ENCODE measurements around the gene SHISA4. TPM values are rescaled to one million over a fixed set of nuclear protein-coding genes. Genes with fewer than 3 reads are reported as not detected.
"Not testable (repeated sequence)": the region's sequence is repeated elsewhere in the genome, so short reads cannot be mapped to it uniquely, and the experiment has no call there.

SHISA4 gene
- total RNA-seq, 2 experiments from 2014 or later: not detected

DNA sequence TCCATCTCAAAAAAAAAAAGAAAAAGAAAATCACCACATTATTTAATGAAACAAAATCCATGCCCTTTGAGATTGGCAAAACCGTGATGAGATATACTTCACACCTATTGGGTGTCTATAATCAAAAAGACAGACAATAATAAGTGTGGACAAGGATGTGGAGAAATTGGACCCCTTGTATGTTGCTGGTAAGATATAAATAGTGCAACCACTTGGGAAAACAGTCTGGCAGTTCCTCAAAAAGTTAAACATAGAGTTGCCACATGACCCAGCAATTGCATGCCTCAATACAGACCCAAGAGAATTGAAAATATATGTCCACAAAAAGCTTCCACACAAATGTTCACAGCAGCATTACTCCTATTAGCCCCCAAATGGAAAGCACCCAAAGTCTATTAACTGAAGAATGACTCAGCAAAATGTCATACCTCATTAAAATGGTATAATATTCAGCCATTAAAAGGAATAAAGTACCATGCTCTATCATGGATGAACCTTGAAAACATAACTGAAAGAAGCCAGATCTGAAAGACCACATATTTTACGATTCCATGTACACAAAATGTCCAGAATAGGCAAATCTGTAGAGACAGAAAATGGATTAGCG is 33.4 kb downstream of the SHISA4 start:
- Mint-ChIP-seq H3K27ac (no peak overlapping the region), H3K4me3 (no peak overlapping the region), H3K36me3 (no peaks in the 10 kb centered on the region), H3K27me3 (peaks cover 14% of the 10 kb centered on the region), H3K9me3 (no peaks in the 10 kb centered on the region), H3K4me1 (no peaks in the 10 kb centered on the region)
- DNase-seq: no peak

DNA sequence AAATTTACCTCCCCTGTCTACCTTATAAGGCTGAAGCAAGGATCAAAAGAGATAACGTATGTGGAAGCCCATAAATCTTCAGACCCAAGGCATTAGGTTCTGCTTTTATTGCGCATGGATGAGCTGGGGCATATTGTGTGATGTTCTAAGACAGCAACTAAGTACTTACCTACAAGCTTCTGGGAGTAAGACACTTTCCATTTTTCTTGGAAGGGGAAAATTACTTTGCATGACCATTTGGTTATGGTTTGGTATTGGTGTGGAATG is 36.5 kb downstream of the SHISA4 start:
- DNase-seq: no peak
- Mint-ChIP-seq H3K4me3 (no peak overlapping the region), H3K36me3 (no peaks in the 10 kb centered on the region), H3K27ac (no peak overlapping the region), H3K27me3 (peaks cover 17% of the 10 kb centered on the region), H3K4me1 (no peaks in the 10 kb centered on the region), H3K9me3 (no peaks in the 10 kb centered on the region)

DNA sequence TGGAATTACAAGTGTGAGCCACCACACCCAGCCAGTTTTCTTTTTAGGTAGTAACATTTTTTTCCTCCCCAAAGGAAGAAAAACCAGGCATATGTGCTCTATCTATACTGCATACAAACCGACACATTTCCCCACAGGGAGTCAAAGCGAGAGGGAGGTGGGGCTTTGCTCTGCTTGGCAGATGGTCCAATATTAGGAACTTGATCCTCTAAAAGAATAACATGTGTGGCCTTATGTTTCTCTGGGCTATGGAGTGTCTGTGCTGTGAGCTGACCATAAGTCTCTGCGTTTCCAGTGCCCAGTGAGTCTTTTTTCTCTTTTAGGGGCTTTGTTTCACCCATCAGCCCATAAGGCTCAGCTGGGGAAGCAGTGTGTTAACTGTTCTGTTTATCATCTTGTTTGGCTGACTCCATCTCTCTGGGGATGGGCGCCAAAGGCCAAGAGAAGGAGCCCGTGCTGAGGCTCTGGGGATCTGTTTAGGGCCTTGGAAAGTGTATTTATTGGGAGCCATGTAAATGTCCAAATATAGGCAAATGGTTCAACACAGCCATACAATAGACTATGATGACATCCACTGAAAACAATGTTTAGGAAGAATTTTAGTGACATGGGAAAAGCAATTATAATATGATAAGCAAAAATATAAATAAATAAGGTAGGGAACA is 37.4 kb downstream of the SHISA4 start:
- H3K4me1 Mint-ChIP-seq: no peaks in the 10 kb centered on the region
- H3K36me3 Mint-ChIP-seq: no peaks in the 10 kb centered on the region
- H3K9me3 Mint-ChIP-seq: no peaks in the 10 kb centered on the region
- H3K27ac Mint-ChIP-seq: no peak overlapping the region
- H3K27me3 Mint-ChIP-seq: peaks cover 17% of the 10 kb centered on the region
- H3K4me3 Mint-ChIP-seq: no peak overlapping the region
- no peak for DNase-seq

DNA sequence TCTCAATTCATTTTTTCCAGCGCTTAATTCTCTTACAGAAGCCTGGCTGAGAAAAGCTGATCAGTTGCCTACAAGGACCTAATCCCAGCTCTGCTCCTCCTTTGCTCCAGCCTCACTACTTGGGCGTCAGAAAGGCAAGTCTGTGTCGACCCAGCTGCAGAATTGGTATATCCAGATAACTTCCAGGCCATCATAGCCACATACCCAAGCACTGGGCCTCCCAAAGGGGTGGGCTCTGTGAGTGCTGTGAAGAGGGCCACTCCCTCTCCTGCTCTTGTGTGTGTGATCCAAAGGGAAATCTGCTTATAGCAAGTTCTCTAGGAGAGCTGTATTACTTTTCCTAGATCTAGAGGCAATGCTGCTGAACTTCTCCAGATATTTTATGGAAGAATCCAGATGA is 39.6 kb downstream of the SHISA4 start:
- Mint-ChIP-seq H3K27ac (no peak overlapping the region), H3K36me3 (no peaks in the 10 kb centered on the region), H3K27me3 (peaks cover 9% of the 10 kb centered on the region), H3K4me1 (no peaks in the 10 kb centered on the region), H3K9me3 (no peaks in the 10 kb centered on the region), H3K4me3 (no peak overlapping the region)
- DNase-seq: no peak

DNA sequence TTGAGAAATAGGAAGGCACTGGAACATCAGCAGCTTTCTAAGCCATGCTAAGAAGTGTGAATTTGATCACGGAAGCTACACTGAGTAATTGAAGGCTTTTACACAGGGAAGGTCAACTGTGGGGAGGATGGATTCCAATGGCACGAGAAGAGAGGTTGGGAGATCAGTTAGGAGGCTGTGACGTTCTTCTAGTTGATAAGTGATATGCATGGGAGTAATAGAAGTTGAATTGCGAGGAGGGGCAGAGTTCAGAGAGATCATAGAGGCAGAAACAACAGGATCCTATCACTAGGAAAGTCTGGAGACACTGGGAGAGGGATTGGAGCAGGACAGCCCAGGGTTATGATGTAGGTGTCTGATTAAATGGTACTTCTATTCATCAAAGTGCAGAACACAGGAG is 41.4 kb downstream of the SHISA4 start:
- no peak overlapping the region for H3K27ac Mint-ChIP-seq
- no peaks in the 10 kb centered on the region for H3K4me1 Mint-ChIP-seq
- peaks cover 3% of the 10 kb centered on the region for H3K27me3 Mint-ChIP-seq
- no peaks in the 10 kb centered on the region for H3K36me3 Mint-ChIP-seq
- H3K9me3 Mint-ChIP-seq: no peaks in the 10 kb centered on the region
- no peak for DNase-seq
- H3K4me3 Mint-ChIP-seq: no peak overlapping the region

DNA sequence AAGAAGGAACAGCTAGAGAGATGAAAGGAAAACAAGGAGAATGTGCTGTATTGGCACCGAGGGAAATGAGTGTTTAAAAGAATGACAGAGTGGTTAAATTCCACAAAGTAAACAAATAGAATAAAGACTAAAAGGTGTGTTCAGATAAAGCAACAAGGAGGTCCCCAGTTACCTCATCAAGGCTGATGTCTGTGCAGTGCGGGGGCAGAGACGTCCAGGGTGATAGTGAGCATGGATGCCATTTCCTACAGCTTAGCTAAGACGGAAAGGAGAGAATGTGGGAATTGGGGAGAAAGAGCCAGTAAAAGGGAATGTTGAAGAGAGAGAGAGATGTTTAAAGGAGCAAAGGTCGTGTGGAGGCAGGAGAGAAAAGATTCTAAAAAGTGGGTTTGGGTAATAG is 42.1 kb downstream of the SHISA4 start:
- Mint-ChIP-seq H3K27me3 (peaks cover 3% of the 10 kb centered on the region), H3K36me3 (no peaks in the 10 kb centered on the region), H3K4me1 (no peaks in the 10 kb centered on the region), H3K4me3 (no peak overlapping the region), H3K27ac (no peak overlapping the region), H3K9me3 (no peaks in the 10 kb centered on the region)
- DNase-seq: no peak

DNA sequence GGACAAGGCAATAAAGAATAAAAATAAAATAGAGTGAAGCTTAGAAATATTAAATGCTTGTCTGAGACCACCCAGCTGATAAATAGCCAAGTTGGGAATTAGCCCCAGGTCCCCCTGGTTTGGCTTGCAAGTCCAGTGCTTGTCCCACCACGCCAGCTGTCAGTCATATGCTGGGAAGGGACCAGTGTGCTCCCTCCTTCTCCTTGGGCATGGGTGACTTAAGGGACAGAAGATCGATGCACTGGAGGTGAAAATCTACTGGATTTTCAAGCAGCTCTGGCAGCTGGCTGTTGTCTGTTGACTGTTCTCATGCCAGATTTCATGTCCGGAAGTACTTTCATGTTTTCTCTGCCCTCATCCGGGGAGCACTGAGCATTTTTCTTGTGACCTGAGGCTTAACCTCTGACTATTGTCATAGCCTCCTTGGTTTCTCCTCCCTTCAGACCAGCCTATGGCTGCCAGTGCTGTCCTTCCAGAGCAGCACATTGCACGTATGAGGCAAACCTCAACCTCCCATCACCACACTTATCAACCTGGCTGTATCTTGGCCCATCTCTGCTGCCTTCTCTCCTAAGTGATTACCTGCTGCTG is 45.2 kb downstream of the SHISA4 start:
- no peak for DNase-seq
- Mint-ChIP-seq H3K36me3 (no peaks in the 10 kb centered on the region), H3K9me3 (no peaks in the 10 kb centered on the region), H3K27ac (no peak overlapping the region), H3K4me3 (no peak overlapping the region), H3K27me3 (peaks cover 3% of the 10 kb centered on the region), H3K4me1 (no peaks in the 10 kb centered on the region)

DNA sequence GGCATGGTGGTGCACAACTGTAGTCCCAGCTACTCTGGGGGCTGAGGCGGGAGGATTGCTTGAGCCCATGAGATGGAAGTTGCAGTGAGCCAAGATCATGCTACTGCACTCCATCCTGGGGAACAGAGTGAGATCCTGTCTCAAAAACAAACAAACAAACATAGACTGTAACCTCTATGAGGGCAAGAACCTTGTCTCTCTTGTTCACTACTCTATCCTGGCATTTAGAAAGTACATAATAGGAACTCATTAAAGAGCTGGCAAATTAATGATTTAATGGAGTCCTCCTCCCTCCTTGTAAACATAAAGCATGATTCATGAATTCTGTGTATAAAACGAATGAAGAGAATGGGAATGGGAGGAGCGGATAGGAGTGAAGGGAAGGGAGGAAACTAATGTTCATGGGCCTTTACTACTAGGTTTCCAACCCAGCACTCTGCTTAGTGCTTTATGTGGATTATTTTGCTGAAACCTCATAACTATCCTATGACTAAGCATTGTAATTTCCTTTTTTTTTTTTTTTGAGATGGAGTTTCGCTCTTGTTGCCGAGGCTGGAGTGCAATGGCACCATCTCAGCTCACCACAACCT is 49.0 kb downstream of the SHISA4 start:
- H3K9me3 Mint-ChIP-seq: no peaks in the 10 kb centered on the region
- H3K27me3 Mint-ChIP-seq: peaks cover 3% of the 10 kb centered on the region
- no peak for DNase-seq
- no peaks in the 10 kb centered on the region for H3K36me3 Mint-ChIP-seq
- H3K4me3 Mint-ChIP-seq: no peak overlapping the region
- H3K27ac Mint-ChIP-seq: no peak overlapping the region
- no peaks in the 10 kb centered on the region for H3K4me1 Mint-ChIP-seq

DNA sequence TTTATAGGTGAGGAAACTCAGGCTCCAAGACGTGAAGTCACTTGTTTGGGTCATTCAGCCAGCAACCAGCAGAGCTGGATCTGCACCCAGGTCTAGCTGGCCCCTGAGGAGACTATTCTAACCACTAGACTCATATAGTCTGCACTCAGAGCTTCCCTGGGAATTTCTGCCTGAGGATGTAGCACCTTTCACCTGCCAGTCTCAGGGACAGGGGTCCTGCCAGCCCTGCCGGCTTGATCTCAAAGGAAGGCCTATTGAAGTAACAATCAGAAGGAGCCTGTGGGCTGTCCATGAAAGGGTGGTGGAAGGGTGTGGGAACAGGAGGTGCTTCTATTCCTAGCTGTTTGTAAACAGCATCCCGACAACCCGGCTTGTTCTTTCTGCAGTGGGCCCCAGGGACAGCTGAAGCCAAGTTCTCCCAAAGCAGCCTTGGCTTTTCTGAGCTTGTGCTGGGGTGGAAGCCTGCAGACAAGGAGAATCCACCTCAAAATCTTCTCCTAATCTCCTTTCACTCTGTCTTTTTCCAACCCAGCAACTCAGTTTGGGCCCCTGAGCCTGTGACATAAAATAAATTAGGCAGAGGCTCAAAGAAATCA is 49.8 kb downstream of the SHISA4 start:
- Mint-ChIP-seq H3K9me3 (no peaks in the 10 kb centered on the region), H3K4me1 (no peaks in the 10 kb centered on the region), H3K4me3 (no peak overlapping the region), H3K27ac (no peak overlapping the region), H3K27me3 (peaks cover 3% of the 10 kb centered on the region), H3K36me3 (no peaks in the 10 kb centered on the region)
- no peak for DNase-seq

DNA sequence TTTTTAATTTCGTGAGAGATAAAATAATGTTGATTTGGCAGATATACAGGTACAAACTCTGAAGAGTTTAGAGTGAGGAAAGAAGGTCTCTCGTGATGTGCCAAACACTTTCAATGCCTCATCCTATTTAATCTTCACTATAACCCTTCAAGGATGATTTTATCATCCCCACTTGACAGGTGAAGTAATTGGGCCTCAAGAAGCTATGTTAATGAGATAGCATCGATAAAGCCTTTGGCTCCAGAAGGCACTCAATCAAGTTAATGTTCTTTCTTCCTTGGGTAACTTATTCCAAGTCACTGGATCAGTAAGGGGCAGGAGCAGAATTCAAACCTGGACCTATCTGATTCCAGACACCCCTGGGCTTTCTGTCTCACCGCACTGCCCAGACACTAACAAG is 50.5 kb downstream of the SHISA4 start:
- DNase-seq: no peak
- H3K4me3 Mint-ChIP-seq: no peak overlapping the region
- H3K36me3 Mint-ChIP-seq: no peaks in the 10 kb centered on the region
- no peak overlapping the region for H3K27ac Mint-ChIP-seq
- no peaks in the 10 kb centered on the region for H3K9me3 Mint-ChIP-seq
- no peaks in the 10 kb centered on the region for H3K4me1 Mint-ChIP-seq
- peaks cover 6% of the 10 kb centered on the region for H3K27me3 Mint-ChIP-seq

DNA sequence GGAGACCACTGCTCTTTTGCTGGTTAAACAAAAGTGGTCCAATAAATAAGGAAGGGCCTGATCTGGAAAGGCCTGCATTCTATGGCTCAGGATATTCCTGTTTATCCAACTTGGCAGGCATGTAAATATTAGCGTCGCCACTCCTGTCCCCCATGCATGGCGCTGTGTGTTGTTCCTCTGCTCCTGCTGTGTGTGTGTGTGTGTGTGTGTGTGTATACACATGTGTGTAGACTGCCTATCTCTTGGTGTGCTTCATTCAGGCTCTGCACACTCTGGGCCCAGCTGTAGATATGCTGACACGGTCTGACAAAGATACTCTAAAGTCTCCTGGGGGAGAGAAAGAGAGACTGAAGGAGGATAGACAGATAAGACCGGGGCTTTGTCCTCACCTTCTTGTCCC is 50.9 kb downstream of the SHISA4 start:
- no peak overlapping the region for H3K27ac Mint-ChIP-seq
- H3K36me3 Mint-ChIP-seq: no peaks in the 10 kb centered on the region
- no peak overlapping the region for H3K4me3 Mint-ChIP-seq
- H3K27me3 Mint-ChIP-seq: peaks cover 11% of the 10 kb centered on the region
- DNase-seq: no peak
- no peaks in the 10 kb centered on the region for H3K9me3 Mint-ChIP-seq
- H3K4me1 Mint-ChIP-seq: no peaks in the 10 kb centered on the region

DNA sequence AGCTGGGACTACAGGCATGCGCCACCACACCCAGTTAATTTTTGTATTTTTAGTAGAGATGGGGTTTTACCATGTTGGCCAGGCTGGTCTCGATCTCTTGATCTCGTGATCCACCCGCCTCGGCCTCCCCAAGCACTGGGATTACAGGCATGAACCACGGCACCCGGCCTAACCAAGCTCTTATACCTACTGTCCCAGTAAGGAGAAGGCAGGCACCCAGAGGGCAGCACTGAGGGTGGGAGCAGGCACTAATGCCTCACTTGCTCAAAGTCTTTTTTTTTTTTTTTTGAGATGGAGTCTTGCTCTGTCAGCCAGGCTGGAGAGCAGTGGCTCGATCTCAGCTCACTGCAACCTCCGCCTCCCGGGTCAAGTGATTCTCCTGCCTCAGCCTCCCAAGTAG is 51.6 kb downstream of the SHISA4 start:
- H3K27me3 Mint-ChIP-seq: peaks cover 18% of the 10 kb centered on the region
- DNase-seq, H3K36me3 Mint-ChIP-seq, H3K9me3 Mint-ChIP-seq, H3K4me3 Mint-ChIP-seq, H3K27ac Mint-ChIP-seq, H3K4me1 Mint-ChIP-seq: not testable (repeated sequence)

DNA sequence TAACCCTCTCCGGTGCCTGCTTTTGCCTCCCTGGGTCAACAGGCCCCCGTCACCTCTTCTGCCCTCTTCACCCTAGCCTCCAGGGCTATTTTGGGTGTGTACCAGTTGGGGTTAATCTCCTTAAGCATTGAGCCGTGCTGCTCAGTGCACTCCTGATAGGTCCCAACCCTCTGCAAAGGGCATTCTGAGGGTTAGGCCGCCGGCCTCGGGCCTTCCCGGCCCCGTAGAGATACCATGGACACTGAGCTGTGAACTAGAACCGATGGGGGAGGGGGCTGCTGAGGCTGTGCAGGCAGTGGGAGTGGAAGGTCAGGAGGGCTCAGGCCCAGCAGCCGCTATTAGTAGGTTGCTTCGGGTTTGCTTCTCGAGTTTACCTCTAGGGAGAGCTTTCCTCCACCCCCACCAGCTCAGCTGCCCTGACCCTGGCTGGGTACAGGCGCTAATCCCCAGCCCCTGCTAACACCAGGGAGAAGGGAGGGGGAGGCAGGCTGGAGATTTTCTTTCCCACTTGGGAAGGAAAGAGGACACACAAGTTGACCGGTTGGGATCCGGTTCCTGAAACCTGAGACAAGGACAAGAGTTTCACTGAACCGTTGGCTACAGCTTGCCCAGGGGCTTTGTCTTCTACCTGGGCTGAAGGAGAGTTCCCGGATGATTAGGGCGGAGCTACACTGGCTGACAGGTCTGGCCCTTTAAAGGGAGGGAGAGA is 52.9 kb downstream of the SHISA4 start:
- no peak for DNase-seq
- Mint-ChIP-seq H3K4me3 (no peak overlapping the region), H3K36me3 (no peaks in the 10 kb centered on the region), H3K27me3 (peaks cover 31% of the 10 kb centered on the region), H3K27ac (no peak overlapping the region), H3K4me1 (peaks cover 6% of the 10 kb centered on the region), H3K9me3 (no peaks in the 10 kb centered on the region)

DNA sequence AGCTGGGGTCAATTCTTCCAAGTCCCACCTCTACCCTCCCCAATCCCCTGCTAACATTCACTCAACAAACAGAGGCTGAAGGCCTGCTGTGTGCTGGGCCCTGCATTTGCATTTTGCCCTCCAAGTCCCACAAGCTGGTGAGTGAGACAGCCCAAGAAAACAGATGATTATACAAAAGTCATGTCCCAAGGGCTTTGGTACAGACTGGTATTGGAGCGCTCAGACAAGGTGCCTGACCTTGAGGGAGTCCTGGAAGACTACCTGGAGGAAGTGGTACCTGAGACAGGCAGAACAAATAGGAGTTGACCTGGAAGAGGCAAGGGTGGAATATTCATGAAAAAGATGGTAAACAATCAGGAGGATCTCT is 53.4 kb downstream of the SHISA4 start:
- H3K4me3 Mint-ChIP-seq: no peak overlapping the region
- H3K27ac Mint-ChIP-seq: no peak overlapping the region
- H3K4me1 Mint-ChIP-seq: peaks cover 6% of the 10 kb centered on the region
- H3K36me3 Mint-ChIP-seq: no peaks in the 10 kb centered on the region
- no peaks in the 10 kb centered on the region for H3K9me3 Mint-ChIP-seq
- peaks cover 36% of the 10 kb centered on the region for H3K27me3 Mint-ChIP-seq
- DNase-seq: no peak

All from activated naive CD8-positive, alpha-beta T cell treated with anti-CD3 and anti-CD28 coated beads for 36 hours (primary cell).